NCI-H2196 treated with DMSO at 0.1 percent for 48 hours (cell line): ENCODE data around the gene CPNE8.

Source experiments
- DNase-seq: peaks from one replicate; lab custom pipeline; 2025; ENCODE audit not compliant: unreplicated experiment; lab: John Stamatoyannopoulos, UW

Gene CPNE8

DNA sequence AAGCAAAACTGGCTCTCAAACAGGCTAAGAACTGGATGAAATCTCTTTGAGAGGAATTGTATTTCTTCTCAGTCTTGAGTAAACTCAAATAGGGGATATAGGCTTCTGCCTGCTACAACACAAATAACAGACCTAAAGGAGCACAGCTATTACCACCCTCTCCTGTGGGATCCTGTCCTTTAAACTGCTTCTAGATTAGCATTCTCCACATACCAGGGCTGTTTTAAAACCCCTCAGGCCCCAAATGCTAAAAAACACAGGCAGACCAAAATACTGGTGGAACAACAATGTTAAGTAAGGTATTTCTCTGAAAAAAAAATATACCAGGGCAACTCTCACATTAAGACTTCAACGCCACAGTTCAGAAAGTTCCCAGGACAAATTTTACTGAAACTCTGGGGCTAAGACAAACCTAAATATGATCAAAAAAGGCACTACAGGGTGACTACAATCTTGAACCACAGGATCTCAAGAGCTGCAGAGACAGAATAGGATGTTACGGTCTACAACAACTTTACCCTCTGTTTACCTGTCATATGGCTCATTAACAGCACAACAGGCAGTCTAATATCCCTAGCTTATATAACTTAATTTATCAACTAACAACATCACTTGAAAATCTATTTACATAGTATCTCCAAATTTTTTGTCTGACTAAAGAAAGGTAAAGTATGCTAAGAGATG, 7.2 kb downstream of the CPNE8 start:
- no peak for DNase-seq

DNA sequence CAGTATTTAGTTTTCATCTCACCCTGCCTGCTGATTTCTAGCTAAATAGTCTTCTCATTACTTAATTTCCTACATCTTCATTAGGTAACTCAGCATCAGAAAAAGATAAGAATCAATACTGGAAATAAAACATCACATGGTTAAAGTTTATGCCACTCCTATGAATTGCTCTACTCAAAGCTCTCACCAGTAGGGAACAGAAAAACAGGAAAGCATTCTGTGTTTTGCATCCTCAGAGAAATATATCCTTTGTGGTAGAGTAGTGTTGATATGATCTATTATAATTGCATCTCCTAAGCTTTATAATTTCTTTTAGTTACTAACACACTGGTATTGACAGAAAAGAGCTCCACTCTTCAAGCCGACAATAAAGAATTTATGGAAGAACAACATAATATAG, 9.9 kb downstream of the CPNE8 start:
- DNase-seq = no peak

DNA sequence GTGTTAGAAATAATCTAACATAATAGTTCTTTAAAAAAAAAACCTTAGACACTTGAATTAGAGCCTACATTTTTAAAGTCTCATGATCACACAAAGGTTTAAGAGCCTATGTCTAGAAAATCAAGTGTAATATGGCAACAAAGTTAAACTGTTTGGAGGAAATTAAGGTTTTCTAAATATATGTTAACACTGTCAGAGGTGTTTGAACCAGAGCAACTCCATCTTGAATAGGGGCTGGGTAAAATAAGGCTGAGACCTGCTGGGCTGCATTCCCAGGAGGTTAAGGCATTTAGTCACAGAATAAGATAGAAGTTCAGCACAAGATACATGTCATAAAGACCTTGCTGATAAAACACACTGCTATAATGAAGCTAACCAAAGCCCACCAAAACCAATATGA, 12.4 kb downstream of the CPNE8 start:
- no peak for DNase-seq

DNA sequence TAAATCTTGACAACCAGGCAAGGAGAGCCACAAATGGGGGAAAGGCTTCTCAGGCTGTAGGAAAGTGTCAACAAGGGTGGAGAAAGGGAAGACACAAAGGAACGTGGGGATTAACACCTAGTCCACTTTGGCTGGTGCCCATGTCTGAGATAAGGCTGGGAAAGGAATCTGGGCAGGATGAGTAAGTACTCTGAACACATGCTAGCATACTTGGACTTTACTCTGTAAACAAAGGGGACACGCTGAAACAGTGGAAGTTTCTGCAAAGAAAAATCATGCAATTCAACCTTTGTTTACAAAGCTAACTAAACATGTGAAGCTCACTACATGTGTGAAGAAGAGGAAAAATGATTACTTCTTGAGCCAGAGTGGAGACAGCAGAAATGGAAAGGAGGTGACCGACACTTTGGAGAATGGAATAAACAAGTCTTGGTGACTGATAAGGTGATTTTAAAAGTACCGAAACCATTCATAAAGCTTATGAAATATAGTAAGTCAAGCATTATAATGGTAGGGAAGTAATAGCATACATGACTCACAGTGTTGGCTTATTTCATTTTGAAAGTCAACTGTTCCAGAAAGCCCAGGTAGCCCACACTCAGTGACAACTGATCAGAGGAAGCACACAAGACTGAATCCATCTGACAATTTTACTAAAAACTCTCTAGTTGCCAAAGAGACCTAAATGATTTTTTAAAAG, 13.2 kb downstream of the CPNE8 start:
- no peak for DNase-seq

DNA sequence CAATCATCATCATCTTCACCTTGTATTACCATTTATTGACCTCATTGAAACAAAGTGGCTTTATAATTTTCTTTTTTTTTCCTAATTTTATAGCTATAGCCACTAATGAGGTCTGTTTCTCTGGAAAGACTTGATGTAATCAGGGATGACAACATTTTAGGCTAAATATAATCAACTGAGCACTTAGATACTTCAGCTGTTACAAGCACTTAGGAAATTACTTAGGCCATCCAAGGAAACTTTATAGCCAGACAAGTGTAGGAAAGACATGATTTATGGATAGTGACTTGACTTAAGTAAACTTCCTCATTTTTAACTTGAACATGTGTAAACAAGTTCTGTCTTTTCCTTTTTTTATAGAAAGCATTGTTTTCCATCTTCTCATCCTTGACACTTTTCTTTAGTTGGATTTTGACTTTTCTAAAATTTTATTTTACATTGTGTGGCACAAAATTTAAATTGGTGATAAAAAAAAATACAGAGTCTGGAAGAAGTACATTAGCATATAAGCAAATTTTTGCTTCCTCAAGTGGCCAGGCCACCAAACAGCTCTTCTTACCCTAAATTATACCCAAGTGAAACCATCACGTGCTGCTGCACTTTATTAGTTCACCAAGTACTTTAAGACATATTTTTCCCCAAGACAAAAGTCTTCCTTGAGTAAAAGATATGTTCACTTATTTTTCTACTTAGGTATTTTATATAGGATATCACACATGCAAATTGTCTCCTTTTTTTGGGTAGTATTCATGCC, 15.1 kb downstream of the CPNE8 start:
- DNase-seq = no peak

DNA sequence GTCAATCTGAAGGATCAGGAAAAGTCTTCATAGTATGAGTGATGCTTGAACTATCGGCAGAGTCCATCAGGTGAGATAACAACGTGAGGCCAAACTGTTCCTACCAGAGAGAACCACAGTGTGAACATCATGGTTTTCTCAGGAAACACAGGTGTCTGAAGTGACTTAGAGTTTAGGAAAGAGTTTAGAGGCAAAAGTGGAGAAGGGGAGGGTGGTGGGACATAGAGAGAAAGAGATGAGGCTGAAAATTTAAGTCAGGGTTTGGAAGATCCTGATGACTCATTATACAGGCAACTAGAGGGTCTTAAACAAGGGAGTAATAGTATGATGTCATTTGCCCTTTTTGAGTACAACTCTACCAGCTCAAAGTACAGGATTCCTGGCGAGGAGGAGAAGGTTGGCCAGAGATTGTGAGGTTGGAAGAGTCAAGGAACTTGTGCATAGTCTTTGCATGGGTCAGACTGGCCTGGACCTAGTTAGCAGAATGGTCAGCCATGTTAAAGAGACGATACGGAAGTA, 16.0 kb downstream of the CPNE8 start:
- DNase-seq = no peak

DNA sequence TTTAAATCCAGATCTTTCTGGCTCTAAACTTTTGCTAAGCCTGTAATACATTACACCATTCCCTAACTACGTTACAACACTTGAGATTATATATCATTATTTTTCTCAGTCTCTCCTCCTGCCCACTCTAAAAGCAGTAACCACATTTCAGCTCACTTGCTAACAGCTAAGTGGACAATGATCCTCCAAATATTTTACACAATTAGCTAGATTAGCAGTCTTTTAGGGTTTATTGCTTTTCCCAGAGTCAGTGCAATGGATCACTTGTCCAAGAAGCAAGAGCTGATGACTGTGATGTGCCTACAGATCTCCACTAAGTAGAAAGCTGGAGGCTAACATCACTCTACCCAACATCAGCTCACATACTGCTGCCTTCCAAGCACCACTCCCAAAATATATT, 17.6 kb downstream of the CPNE8 start:
- DNase-seq = no peak

DNA sequence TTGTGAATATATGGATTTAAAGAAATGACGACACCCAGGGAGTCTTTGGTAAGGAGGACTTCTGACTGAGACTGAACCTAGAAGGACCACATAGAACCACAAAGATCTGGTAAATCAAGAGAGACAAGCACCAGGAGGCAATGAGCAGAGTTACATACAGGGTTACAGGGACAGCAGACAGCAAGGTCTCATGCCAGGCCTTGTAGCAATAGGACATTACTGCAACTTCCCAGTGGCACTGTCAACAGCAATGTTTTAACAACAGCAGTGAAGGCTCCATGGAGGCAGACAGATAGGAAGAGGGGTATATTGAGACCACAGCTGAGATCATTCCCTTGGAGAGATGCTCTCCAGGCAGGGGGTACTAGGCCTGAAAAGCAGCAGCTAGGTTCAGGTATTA, 18.5 kb downstream of the CPNE8 start:
- no peak for DNase-seq

DNA sequence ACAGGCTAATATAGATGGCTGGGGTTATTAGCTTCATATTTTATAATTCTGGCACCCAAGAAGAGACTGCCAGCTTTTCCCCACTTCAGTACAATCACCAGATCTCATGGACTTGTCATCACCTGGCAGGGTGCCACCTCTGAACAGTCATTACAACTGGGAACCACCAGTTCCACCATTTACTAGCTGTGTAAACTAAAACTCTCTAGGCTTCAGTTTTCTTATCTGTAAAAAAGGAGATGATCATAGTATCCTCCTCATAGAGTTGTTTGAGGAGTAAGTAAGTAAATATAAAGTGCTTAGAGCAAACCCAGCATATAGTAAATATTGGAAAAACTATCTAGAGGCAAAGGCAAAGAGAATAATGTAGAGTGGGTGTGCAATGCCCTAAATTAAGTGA, 19.3 kb downstream of the CPNE8 start:
- DNase-seq = no peak

DNA sequence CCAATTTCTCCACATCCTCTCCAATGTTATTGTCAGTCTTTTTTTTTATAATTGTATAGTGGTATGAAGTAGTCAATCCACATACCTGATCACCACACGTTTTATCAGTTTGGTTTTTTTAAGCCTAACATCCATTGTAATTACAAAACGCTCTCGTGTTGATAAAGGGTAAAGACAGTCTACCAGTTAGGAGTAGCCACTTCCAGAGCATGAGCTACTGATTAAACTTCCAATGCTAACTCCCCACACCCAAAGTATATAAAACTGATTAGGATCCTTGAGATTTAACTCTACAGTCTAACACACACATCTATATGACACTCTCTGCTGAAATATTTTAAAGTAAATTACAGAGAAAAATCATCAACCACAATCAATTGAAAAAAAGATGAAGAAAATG, 20.7 kb downstream of the CPNE8 start:
- DNase-seq = no peak

DNA sequence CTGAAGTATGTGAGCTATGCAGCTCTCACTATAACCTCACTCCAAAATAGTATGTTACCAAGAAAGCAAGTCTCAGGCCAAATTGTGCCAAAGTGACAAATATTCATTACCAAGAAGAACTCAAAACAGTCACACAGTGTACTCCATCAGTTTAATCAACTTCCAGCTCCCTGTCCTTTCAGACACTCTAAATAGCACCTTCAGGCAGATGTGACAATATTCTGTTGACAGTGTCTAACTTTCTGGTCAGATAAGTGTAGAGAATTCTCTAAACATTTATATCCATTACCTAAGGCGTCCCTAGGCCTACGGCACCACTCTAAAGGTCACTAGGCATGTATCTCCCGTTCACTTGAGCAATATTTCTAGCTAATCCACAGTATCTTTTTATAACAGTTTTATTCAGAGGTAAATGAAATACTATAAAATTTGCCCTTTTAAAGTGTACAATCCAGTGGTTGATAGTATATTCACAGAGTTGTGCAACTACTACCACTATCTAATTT, 21.7 kb downstream of the CPNE8 start:
- DNase-seq = no peak

DNA sequence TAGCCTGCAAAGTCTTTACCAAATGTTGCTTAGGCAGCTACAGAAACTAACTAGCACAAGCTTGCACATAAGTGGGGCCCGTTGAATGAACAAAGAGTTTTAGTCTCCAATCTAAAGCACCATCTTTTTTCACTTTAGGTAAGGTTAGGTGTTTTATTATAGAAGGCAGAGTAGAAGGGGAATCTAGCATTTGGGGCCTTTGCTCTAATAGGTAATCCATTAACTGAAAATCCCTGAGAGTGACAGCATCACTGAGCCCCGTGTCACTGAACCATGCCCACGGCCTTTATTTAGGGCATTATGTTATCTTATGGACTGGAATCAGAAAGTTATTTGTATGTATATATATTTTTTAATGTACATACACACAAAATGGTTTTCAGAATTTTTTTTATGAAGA, 25.1 kb downstream of the CPNE8 start:
- DNase-seq = no peak

DNA sequence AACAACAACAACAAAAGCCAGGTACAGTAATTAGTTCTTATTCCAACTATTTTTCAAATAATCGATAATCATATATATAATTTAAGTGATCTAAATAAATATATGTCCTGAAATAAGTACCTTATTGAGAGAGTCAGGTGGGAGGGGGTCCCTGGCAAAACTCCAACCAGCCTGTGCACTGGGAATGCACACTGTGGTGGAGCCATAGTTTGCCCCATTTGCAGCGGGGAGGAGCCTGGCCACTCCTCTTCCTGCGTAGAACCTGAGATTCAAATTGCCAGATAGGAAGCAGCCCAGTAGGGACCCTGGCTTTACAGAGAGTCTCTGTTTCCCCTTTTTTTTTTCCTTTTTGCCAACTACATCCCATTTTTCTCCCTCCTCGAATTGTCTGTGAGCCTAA, 26.4 kb downstream of the CPNE8 start:
- no peak for DNase-seq

DNA sequence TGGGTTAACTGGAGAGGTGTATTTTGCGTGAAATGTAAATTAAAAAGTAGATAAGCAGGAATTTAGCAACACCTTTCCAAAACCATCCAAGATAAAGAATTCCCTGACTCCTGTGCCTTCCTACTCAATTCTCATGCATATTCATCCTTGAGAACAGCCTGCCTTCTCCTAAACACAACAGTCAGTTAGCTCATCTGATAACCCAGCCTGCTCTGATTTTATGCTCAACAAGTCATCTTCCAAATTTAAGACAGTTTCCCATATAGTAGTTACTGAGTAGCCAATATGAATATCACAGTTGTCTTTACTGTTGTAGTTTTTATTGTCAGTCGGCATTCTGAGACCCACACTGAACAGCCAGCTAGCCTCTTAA, 27.1 kb downstream of the CPNE8 start:
- DNase-seq = no peak

DNA sequence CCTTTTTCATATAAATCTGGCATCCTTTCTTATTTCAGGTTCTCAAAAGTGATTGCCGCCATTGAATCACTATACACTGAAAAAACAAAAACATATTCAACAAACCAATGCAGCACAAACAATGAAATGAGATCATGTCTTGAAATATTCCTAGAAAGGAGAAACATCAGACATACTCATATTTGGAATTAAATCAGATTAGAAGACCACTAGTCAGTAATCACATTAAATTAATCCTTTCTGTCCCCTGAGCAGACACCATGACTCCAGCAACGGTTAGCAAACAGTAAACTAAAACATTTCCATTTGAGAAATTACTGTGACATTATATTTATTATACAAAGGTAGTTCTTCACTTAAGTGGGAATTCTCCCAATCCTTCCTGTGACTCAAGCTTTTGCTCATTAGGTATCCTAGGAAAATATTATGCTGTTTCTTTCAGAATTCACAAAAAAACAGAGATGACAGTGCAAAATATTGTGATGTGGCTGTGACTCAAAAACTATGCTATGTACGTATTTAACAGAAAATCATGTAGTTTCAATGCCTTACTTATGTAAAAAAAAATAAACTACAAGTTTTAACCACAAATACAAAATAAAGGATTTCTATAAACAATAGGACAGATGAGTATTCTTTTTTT, 29.7 kb downstream of the CPNE8 start:
- no peak for DNase-seq

DNA sequence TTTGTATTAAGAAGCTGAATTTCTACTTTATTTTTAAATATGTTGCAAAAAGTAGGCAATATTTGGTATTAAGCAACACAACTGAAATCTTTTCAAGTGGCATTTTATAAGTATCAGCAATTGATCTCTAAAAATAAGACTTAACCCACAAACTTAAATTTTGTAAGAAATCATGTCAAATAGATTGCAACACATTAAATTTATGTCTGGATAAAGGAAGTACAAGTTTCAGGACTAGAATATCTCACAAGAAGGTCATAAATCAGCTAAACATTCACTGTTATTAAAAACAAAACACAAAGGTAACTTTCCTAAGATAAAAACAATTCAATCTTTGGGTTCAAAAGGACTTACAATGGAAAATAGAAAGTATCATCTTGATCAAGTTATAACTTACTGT, 32.8 kb downstream of the CPNE8 start:
- DNase-seq = no peak

DNA sequence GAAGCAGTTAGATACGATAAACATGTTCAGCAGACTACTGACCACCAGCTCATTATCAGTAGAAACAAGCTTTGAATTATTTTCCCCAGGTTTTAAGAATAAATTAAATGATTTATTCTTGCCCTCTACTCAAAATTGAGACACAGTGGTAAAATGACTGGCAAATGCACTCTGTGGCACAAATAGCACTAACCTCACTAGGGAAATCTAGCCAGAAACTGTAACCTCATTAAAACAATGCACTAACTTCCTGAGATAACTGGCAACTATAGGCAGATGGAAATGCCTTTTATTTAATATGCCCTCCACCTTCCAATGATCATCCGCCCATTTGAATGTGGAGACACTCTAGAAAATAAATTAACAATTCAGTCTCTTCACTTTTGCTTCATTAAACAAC, 33.2 kb downstream of the CPNE8 start:
- DNase-seq = no peak

DNA sequence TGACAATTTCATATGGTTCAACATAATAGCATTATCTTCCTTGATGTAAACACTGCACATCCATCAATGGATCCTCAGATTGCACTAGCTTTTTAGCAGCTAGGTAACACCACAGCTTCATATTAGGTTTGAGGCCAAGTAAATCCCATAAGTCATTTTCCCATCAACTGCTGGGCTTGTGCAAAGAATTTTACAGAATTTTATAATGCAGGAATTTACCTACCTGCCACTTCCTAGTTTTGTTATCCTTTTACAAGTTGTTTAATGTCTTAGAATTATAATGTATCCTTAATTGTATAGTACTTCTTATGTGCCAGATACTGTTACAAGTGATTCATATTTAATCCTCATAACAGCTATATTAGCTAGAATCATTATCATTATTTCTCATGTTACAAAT, 36.4 kb downstream of the CPNE8 start:
- DNase-seq = no peak

DNA sequence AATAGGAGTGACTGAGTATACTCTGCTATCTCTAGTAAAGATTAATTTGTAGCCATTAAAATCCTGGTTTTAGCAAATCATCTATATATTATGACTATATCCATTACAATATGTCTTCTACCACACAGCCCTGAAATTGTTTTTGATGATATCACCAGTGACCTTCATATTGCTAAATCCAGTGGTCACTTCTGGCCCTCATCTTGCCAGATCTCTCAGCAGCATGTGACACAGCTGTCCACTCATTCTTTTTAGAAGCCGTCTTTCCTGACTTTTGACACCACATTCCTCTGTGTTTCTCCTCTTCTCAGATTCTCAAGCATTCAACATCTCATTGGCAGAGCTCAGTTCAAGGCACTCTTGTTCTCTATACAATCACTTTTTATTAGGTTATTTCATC, 54.9 kb downstream of the CPNE8 start:
- no peak for DNase-seq

DNA sequence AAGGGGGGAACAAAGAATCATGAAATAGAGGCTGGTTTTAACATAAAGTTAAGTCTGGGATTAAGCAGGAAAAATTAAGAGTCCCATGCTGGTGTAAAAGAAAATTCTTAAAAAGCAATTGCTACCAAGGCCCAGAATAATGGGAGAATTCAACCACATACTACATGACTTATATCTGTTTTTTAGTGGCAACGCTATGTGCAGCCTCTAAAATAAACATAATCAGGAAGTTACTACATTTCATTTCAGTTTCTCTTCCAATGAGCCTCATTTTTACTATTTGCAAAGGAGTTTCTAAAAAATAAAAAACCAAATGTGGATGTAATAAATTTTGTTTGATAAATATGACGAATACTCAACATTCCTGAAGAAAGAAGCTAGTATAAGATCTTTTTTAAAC, 58.1 kb downstream of the CPNE8 start:
- DNase-seq = no peak

DNA sequence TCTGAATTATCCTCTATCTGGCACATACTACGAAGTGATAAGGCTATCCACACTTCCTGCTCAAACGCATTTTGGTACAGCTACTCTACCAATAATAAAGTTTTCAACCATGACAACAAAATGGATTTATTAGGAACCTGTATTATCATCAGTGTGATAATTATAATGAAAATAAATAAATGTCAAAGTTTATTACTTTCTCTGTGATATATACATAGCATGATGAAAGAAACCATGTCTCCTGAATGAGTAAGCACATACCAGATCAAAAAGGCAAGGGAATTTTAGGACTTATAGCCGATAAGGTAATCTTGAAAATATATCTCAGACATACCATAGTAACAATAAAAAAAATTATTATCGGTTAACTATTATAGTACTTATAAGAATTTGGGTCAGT, 61.1 kb downstream of the CPNE8 start:
- DNase-seq = no peak
